LNCAP (cell line): Measurements from ENCODE around the gene ZNF580.

Experiments used
- CTCF ChIP-seq: fragments of 450-650 bp; IDR thresholded peaks from 2 replicates; pipeline ENCODE4 v1.5.1; 2017; ENCODE audit warnings: mild to moderate bottlenecking

ZNF580 gene

DNA sequence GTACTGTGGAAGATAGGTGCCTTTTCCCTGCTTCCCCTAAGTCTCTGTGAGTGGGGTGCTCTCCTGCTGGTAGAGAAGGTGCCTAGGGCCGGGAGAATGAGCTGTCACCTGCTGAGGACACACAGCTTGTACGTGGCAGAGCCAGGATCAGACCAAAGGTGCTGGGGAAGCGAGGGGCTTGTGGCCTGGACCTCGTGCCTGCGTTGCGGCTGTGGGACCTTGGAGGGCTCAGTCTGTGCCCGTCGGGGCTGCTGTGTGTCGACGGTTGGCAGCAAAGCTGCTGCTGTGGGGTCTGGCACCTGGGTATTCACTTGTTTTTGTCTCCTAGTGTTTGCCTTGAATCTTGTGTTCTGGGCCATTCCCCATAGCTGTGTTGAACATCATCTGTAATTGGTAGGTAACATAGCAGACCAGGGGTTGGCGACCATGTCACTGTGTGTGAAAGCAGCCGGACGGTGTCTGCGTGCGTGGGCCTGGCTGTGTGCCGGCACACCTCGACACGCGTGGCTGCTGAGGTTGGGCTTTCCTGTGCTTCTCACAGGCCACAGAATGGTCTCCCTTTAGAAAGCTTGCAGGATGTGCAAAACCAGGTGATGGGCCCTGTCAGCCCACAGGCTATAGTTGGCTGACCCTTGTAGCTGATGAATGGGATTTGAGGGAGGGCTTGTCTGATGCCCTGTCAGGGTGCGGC, 23.2 kb downstream of the ZNF580 start:
- TF ChIP-seq CTCF, result no peak

DNA sequence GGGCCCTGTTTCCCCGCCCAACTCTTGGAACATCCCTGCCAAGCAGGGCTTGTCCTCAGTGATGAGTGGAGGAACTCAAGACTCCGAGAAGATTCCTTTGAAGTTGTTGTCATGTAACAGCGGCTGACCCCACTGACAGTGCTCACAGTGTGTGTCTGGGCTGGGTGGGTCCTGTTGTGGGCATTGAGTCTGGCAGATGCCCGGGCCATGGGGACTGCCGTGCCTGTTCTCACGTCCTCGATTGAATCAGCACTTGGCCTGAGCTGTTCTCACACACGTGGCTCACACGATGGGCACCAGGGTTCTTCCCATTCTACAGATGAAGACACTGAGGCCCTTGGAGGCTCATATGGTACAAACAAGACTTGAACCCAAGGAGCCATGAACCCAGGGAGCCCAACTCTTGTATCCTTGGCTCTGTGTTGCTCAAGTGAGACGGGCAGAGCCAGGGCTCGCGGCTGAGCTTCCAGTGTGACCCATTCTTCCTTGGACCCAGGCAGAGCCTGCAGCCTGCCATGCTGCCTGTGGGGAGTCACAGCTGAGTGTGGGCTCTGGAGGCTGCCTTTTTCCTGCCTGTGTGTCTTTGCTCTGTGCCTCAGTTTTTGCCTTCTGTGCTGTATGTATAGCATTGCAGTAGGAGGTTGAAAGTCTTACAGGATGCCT, 25.7 kb downstream of the ZNF580 start:
- TF ChIP-seq CTCF, result no peak

GRCh38 chr19:55667006-55667381, 26.2 kb downstream of the ZNF580 start:
- no peak for TF ChIP-seq CTCF

DNA sequence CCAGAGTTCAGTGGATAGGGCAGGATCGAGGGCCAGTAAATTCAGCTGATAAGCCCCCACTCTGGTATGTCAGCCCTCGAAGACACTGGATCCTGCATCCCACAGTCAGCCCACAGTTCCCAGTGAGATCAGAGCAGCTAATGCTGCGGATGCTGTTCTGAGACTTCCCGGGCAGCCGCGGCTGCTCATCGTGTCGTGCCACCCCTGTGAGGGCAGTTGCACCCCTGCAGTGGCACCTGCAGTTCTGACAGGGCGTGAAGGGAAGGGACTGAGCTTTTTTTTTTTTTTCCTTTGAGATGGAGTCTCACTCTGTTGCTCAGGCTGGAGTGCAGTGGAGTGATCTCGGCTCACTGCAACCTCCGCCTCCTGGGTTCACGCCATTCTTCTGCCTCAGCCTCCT, 26.7 kb downstream of the ZNF580 start:
- TF ChIP-seq CTCF, result no peak

- TF ChIP-seq CTCF, result no peak
These were observed 27.2 kb downstream of the ZNF580 start for GRCh38 chr19:55667958-55668357.

DNA sequence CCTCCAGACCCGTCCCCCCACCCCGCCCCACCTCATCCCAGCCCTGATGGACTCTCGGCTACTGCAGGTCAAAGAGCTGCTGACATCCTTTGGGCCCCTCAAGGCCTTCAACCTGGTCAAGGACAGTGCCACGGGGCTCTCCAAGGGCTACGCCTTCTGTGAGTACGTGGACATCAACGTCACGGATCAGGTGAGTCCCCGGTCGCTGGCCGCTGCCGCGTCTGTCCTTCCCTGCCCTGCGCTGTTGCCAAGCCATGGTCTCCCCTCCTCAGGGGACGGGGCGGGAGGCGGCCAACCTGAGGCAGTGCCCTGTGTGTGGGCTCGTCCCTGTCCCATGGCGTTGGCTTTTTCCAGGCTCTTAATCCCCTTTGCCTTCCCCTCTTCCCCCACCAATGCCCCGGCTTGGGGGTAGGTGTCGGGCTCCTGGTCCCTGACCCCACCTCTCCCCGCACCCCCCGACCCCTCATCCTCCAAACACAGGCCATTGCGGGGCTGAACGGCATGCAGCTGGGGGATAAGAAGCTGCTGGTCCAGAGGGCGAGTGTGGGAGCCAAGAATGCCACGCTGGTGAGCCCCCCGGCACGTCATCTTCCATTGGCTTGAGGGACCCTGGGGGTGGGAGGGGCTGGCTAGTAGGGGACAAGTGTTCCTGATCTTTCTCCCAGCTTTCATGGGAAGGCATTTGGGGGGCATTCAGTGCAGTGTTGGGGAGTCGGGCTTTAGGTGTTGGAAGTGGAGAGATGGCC, 28.0 kb downstream of the ZNF580 start:
- no peak for TF ChIP-seq CTCF

DNA sequence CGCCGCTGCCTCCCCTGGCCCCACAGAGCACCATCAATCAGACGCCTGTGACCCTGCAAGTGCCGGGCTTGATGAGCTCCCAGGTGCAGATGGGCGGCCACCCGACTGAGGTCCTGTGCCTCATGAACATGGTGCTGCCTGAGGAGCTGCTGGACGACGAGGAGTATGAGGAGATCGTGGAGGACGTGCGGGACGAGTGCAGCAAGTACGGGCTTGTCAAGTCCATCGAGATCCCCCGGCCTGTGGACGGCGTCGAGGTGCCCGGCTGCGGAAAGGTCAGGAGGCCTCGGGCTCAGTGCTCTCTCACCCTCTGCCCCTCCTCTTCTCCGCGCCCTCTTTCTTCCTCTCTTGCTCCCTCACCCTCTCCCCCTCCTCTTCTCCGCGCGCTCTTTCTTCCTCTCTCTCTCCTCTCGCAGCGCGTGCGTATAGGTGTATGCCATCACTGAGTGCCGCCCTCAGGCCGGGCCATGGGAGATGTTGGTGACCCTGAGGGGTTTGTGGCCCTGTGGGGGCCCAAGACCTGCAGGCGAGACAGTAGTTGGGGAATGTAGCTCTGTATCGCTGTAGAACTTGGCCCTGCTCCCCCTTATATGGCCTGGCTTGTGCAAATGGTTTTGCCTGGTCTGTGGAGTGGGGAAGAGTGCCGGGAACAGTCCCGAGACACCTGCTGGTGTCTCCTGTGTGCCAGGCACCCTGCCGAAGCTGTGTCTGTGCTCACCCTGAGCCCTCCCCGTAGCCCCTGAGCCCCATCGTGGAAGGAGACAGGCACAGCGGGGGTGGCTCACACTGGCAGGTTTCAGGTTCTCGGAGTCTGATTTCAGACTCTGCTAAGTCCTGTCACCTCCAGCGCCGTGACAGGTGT, 28.8 kb downstream of the ZNF580 start:
- TF ChIP-seq CTCF, result no peak
